ENCODE results near the gene CSTPP1.

- TF ChIP-seq CTCF (IDR thresholded peaks at IDR 0.05; ENCODE audit: poor library complexity, severe bottlenecking) = no peak
- TF ChIP-seq POLR2AphosphoS5 (IDR thresholded peaks at IDR 0.05) = no peak
- no peak for TF ChIP-seq EZH2 (IDR thresholded peaks at IDR 0.05; ENCODE audit: borderline replicate concordance, insufficient read depth, low read length, poor library complexity, severe bottlenecking)
These were observed 241.8 kb downstream of the CSTPP1 start for GRCh38 chr11:47178316-47178715.
